Measurements from ENCODE around the gene NHLH1. TPM values are rescaled to one million over a fixed set of nuclear protein-coding genes. Genes with fewer than 3 reads are reported as not detected.

Gene NHLH1
- total and polyA plus RNA-seq, 8 donors, result 0.09 to 0.58 (median 0.23) TPM

DNA sequence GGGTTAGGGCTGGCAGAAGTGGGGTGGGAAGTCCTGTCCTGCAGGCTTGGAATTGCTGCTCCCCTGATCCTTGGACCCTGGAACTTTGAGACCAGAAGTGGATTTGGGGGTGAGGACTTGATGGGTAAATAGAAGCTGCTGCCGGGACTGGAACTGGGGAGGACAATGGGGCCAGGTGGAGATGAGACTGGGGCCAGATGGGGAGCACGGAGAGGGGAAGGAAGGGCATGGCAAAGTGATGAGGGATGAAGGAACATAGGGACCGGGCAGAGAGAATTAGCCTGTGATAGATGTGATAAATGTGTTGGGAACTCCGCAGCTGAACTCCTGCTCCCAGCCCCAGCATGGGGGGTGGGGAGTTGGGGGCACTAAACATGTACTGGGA is 637 bp downstream of the NHLH1 start:
- no peak for ATAC-seq
- no peak overlapping the region for H3K27ac ChIP-seq

GRCh38 chr1:160367934-160368923 is 1.4 kb downstream of the NHLH1 start:
- ATAC-seq, result no peak
- Histone ChIP-seq H3K36me3 (no peaks in the 10 kb centered on the region), H3K27me3 (no peaks in the 10 kb centered on the region), H3K9me3 (no peaks in the 10 kb centered on the region), H3K4me3 (no peak overlapping the region), H3K27ac (no peak overlapping the region), H3K4me1 (no peaks in the 10 kb centered on the region)
- no peak for DNase-seq
- intact Hi-C loops (cut with DNase I), result no loop called here
- TF ChIP-seq, protein P1, sequence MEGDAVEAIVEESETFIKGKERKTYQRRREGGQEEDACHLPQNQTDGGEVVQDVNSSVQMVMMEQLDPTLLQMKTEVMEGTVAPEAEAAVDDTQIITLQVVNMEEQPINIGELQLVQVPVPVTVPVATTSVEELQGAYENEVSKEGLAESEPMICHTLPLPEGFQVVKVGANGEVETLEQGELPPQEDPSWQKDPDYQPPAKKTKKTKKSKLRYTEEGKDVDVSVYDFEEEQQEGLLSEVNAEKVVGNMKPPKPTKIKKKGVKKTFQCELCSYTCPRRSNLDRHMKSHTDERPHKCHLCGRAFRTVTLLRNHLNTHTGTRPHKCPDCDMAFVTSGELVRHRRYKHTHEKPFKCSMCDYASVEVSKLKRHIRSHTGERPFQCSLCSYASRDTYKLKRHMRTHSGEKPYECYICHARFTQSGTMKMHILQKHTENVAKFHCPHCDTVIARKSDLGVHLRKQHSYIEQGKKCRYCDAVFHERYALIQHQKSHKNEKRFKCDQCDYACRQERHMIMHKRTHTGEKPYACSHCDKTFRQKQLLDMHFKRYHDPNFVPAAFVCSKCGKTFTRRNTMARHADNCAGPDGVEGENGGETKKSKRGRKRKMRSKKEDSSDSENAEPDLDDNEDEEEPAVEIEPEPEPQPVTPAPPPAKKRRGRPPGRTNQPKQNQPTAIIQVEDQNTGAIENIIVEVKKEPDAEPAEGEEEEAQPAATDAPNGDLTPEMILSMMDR (IDR thresholded peaks at IDR 0.05), result no peak

More for the DNA sequence above, 637 bp downstream of the NHLH1 start:
- intact Hi-C loops (cut with DNase I), result no loop called here
- Histone ChIP-seq H3K27me3 (no peaks in the 10 kb centered on the region), H3K4me1 (no peaks in the 10 kb centered on the region), H3K9me3 (no peaks in the 10 kb centered on the region), H3K36me3 (no peaks in the 10 kb centered on the region), H3K4me3 (no peak overlapping the region)
- TF ChIP-seq, protein P1 (IDR thresholded peaks at IDR 0.05), result no peak
- DNase-seq, result no peak

DNA sequence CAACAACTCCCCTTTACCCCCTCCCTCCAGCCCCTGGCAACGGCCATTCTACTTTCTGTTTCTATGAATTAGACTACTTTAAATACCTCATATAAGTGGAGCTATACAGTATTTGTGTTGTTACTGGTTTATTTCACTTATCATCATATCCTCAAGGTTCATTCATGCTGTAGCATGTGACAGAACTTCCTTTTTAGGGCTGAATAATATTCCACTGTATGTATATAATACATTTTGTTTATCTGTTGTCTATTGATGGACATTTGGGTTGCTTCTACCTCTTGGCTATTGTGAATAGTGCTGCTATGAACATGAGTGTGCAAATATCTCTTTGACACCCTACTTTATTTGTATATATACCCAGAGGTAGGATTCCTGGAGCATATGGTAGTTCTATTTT is 2.2 kb downstream of the NHLH1 start:
- intact Hi-C loops (cut with DNase I), result no loop called here
- Histone ChIP-seq H3K4me1 (no peaks in the 10 kb centered on the region), H3K9me3 (no peaks in the 10 kb centered on the region), H3K27me3 (no peaks in the 10 kb centered on the region), H3K27ac (no peak overlapping the region), H3K36me3 (no peaks in the 10 kb centered on the region), H3K4me3 (no peak overlapping the region)
- TF ChIP-seq, protein P1 (IDR thresholded peaks at IDR 0.05), result no peak
- DNase-seq (no peak), ATAC-seq (no peak)

DNA sequence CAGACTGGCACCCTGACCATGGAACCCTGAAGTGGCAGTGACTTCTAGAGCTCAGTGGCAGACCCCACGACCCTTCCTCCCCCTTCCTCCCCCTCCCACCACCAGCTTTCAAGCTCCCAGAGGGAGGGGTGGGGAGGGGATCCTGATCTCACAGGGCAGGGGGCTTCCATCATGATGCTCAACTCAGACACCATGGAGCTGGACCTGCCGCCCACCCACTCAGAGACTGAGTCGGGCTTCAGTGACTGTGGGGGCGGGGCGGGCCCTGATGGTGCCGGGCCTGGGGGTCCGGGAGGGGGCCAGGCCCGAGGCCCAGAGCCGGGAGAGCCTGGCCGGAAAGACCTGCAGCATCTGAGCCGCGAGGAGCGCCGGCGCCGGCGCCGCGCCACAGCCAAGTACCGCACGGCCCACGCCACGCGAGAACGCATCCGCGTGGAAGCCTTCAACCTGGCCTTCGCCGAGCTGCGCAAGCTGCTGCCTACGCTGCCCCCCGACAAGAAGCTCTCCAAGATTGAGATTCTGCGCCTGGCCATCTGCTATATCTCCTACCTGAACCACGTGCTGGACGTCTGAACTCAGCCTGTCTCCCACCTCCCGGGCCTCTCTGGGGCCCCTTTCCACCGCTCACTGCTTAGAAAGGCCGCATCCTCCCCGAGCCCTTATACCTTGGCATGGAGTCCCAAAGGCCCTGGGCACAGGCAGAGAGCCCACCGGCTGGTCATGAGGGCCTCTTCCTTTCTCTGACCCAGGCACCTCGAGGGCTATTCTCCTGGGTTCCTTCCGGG is 3.9 kb downstream of the NHLH1 start:
- intact Hi-C loops (cut with DNase I), result no loop called here
- no peak overlapping the region for H3K27ac ChIP-seq
- no peaks in the 10 kb centered on the region for H3K9me3 ChIP-seq
- no peaks in the 10 kb centered on the region for H3K27me3 ChIP-seq
- no peak overlapping the region for H3K4me3 ChIP-seq
- H3K4me1 ChIP-seq, result peaks cover 0 to 4% of the 10 kb centered on the region in 2 donors
- DNase-seq (no peak), ATAC-seq (no peak)
- TF ChIP-seq, protein P1 (IDR thresholded peaks at IDR 0.05), result no peak
- no peaks in the 10 kb centered on the region for H3K36me3 ChIP-seq

GRCh38 chr1:160371346-160371631 is 4.4 kb downstream of the NHLH1 start:
- Histone ChIP-seq H3K4me3 (no peak overlapping the region), H3K4me1 (peaks cover 0 to 10% of the 10 kb centered on the region in 2 donors), H3K9me3 (no peaks in the 10 kb centered on the region), H3K27me3 (no peaks in the 10 kb centered on the region), H3K27ac (no peak overlapping the region), H3K36me3 (no peaks in the 10 kb centered on the region)
- no peak for ATAC-seq
- DNase-seq, result no peak
- TF ChIP-seq, protein P1 (IDR thresholded peaks at IDR 0.05), result no peak
- intact Hi-C loops (cut with DNase I), result no loop called here

Data from left lung (tissue), 10 donors.